Measurements from ENCODE around the gene CCDC27. TPM values are rescaled to one million over a fixed set of nuclear protein-coding genes. Genes with fewer than 3 reads are reported as not detected.

Gene CCDC27
- total and polyA plus RNA-seq, 2 of the 13 experiments (the other 11 are each of a cell fraction or from before 2014, with no cell fraction given), result not detected

GRCh38 chr1:3773572-3774275 lies 21.5 kb downstream of the CCDC27 start (continued):
- TF ChIP-seq ZNF513 (CRISPR knock-in tag; conservative IDR thresholded peaks at IDR 0.05) (no peak), SIX1 (CRISPR knock-in tag; IDR thresholded peaks at IDR 0.05; ENCODE audit: borderline replicate concordance) (no peak), NR2F2 (IDR thresholded peaks at IDR 0.05; ENCODE audit: borderline replicate concordance, low read depth) (no peak), ZNF263 (CRISPR knock-in tag; IDR thresholded peaks at IDR 0.05) (peak; percentile 42; the same call in 1 of the 2 replicates), ZNF577 (CRISPR knock-in tag; IDR thresholded peaks at IDR 0.05; ENCODE audit: borderline replicate concordance, low read depth) (no peak), ZFX (CRISPR knock-in tag; IDR thresholded peaks at IDR 0.05; ENCODE audit: low read depth) (peak; percentile 35; the same call in 1 of the 2 replicates), RARA (CRISPR knock-in tag; IDR thresholded peaks at IDR 0.05) (no peak), ZNF256 (CRISPR knock-in tag; conservative IDR thresholded peaks at IDR 0.05) (no peak), THRA (CRISPR knock-in tag; IDR thresholded peaks at IDR 0.05; ENCODE audit: borderline replicate concordance) (peak; percentile 30; the same call in 1 of the 2 replicates), GATAD2A (CRISPR knock-in tag; IDR thresholded peaks at IDR 0.05) (no peak), ZFP36L1 (CRISPR knock-in tag; IDR thresholded peaks at IDR 0.05) (no peak), SIX4 (CRISPR knock-in tag; IDR thresholded peaks at IDR 0.05) (no peak), SNAPC2 (CRISPR knock-in tag; IDR thresholded peaks at IDR 0.05) (no peak), ZNF350 (CRISPR knock-in tag; IDR thresholded peaks at IDR 0.05; ENCODE audit: borderline replicate concordance, low read depth) (no peak; the same call in 1 of the 2 replicates), CEBPB (IDR thresholded peaks at IDR 0.05; ENCODE audit: borderline replicate concordance, low read depth, low read length) (no peak), PHF20 (CRISPR knock-in tag; IDR thresholded peaks at IDR 0.05) (no peak), ZNF414 (CRISPR knock-in tag; IDR thresholded peaks at IDR 0.05) (no peak), MAZ (IDR thresholded peaks at IDR 0.05; ENCODE audit: borderline replicate concordance, low read depth, low read length) (no peak), MAZ (CRISPR knock-in tag; IDR thresholded peaks at IDR 0.05; ENCODE audit: low read depth) (0 out of 2 replicates have a peak, but pooled peaks have one; percentile 5), SNRNP70 (IDR thresholded peaks at IDR 0.05; ENCODE audit: low read depth, low read length) (no peak), TRIM24 (CRISPR knock-in tag; IDR thresholded peaks at IDR 0.05) (no peak), ZNF543 (CRISPR knock-in tag; IDR thresholded peaks at IDR 0.05) (no peak), MAFG (CRISPR knock-in tag; IDR thresholded peaks at IDR 0.05) (no peak), NR2F6 (IDR thresholded peaks at IDR 0.05) (peak; percentile 46; the same call in 1 of the 2 replicates), NR2F6 (CRISPR knock-in tag; IDR thresholded peaks at IDR 0.05) (no peak), NFIB (CRISPR knock-in tag; IDR thresholded peaks at IDR 0.05; ENCODE audit: borderline replicate concordance) (no peak), HNRNPH1 (optimal IDR thresholded peaks at IDR 0.05; ENCODE audit: low read depth, low read length) (no peak), BRD4 (CRISPR knock-in tag; IDR thresholded peaks at IDR 0.05) (no peak; the same call in 1 of the 2 replicates)
- TF ChIP-seq, protein P1, sequence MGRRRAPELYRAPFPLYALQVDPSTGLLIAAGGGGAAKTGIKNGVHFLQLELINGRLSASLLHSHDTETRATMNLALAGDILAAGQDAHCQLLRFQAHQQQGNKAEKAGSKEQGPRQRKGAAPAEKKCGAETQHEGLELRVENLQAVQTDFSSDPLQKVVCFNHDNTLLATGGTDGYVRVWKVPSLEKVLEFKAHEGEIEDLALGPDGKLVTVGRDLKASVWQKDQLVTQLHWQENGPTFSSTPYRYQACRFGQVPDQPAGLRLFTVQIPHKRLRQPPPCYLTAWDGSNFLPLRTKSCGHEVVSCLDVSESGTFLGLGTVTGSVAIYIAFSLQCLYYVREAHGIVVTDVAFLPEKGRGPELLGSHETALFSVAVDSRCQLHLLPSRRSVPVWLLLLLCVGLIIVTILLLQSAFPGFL (CRISPR knock-in tag; IDR thresholded peaks at IDR 0.05), result no peak; the same call in 1 of the 2 replicates
